Stimulated activated CD8-positive, alpha-beta memory T cell treated with anti-CD3 and anti-CD28 coated beads, Interleukin-7, amount 100 ng/mL, for 24 hours (primary cell): ENCODE results near the gene RRP9.
A peak's percentile ranks its signal among the peaks of the same experiment; 100 is the strongest.
"Not testable (repeated sequence)": the region's sequence is repeated elsewhere in the genome, so short reads cannot be mapped to it uniquely, and the experiment has no call there.

Experiments
- DNase-seq: peaks from one replicate; pipeline ENCODE4 v3.0.0-alpha.2; 2020; ENCODE audit warnings: low read depth

Gene RRP9

GRCh38 chr3:51941798-51942602, at the start of gene RRP9, which contains the start of gene PARP3:
Gene RRP9 (minus strand): TSS chr3:51941904. CDS start chr3:51941867, 37 bp downstream.
Gene PARP3 (plus strand): TSS chr3:51942363. CDS start chr3:51943356, 993 bp downstream.
- peak; percentile 99 for DNase-seq

GRCh38 chr3:51990501-51990971, 48.8 kb upstream of the RRP9 start:
- not testable (repeated sequence) for DNase-seq

- no peak for DNase-seq
Observed at GRCh38 chr3:51988286-51989146, 46.8 kb upstream of the RRP9 start.

- DNase-seq, result no peak
Observed at GRCh38 chr3:51987568-51987967, 45.9 kb upstream of the RRP9 start.

- DNase-seq, result no peak
Observed at GRCh38 chr3:51986010-51986947, 44.6 kb upstream of the RRP9 start.

GRCh38 chr3:51985063-51985462, 43.4 kb upstream of the RRP9 start:
- DNase-seq, result no peak

GRCh38 chr3:51984269-51984647, 42.6 kb upstream of the RRP9 start:
- no peak for DNase-seq

GRCh38 chr3:51983578-51984268, 42.0 kb upstream of the RRP9 start:
- no peak for DNase-seq

GRCh38 chr3:51982838-51983577, 41.3 kb upstream of the RRP9 start, which contains the start of gene ACY1:
Gene ACY1 (plus strand): TSS chr3:51983535. CDS start chr3:51984065, 530 bp downstream.
- peak; percentile 68 for DNase-seq

GRCh38 chr3:51982352-51982837, 40.7 kb upstream of the RRP9 start:
- no peak for DNase-seq

- DNase-seq, result no peak
Observed at GRCh38 chr3:51980253-51980652, 38.5 kb upstream of the RRP9 start.

GRCh38 chr3:51978143-51978502, 36.4 kb upstream of the RRP9 start:
- DNase-seq, result no peak

- no peak for DNase-seq
Observed at GRCh38 chr3:51977446-51978142, 35.9 kb upstream of the RRP9 start.

GRCh38 chr3:51975852-51976549, 34.3 kb upstream of the RRP9 start:
- no peak for DNase-seq

GRCh38 chr3:51974963-51975851, 33.5 kb upstream of the RRP9 start, which contains the start of gene ABHD14A:
Gene ABHD14A (plus strand): TSS chr3:51975064. CDS start chr3:51975136, 72 bp downstream.
- DNase-seq, result no peak

GRCh38 chr3:51974277-51974962, 32.7 kb upstream of the RRP9 start:
- DNase-seq, result no peak

GRCh38 chr3:51971350-51971749, 29.6 kb upstream of the RRP9 start:
- DNase-seq, result no peak
